PC-3 (cell line): ENCODE results near the gene PABPC1L. TPM values are rescaled to one million over a fixed set of nuclear protein-coding genes. Genes with fewer than 3 reads are reported as not detected.
"Not testable (repeated sequence)": the region's sequence is repeated elsewhere in the genome, so short reads cannot be mapped to it uniquely, and the experiment has no call there.

Experiments used
- ATAC-seq: fragments of 200-7000 bp; cut with Tn5 transposase; 2 replicates; pipeline ENCODE4 v1.9.1; 2020; ENCODE audit warnings: mild to moderate bottlenecking, moderate library complexity
- BruUV-seq: library from RNA; stranded (reverse); fragments of 400-500 nt; replicated peaks from 2 replicates; lab custom pipeline; 2021; lab: Mats Ljungman, UMichigan
- CTCF ChIA-PET: fragments of 300-600 bp; sonication (Branson Sonifier 250); formaldehyde crosslinking; loops from one replicate; lab custom pipeline; 2022; ENCODE audit warnings: antibody characterized with exemption; lab: Charles Lee
- POLR2A ChIA-PET: fragments of 300-600 bp; sonication (Branson Sonifier 250); formaldehyde crosslinking; loops from one replicate; lab custom pipeline; 2022; ENCODE audit warnings: antibody characterized with exemption; ENCODE audit not compliant: unreplicated experiment; lab: Charles Lee
- DNase-seq: peaks from one replicate; pipeline ENCODE4 v3.0.0-alpha.2; 2015
- H2AFZ ChIP-seq: fragments of 300-600 bp; sonication (generic); 2 replicates; pipeline ENCODE4 v1.6.0; 2016; ENCODE audit warnings: antibody characterized with exemption, low read length
- H3F3A ChIP-seq: fragments of 300-600 bp; sonication (generic); one replicate; pipeline ENCODE4 v1.6.0; 2017; ENCODE audit warnings: antibody characterized with exemption, low read length, control low read depth, mild to moderate bottlenecking; ENCODE audit not compliant: unreplicated experiment
- H3K27ac ChIP-seq: fragments of 300-600 bp; sonication (generic); 2 replicates; pipeline ENCODE4 v1.5.1; 2016; ENCODE audit warnings: mild to moderate bottlenecking, low read length
- H3K27me3 ChIP-seq: fragments of 300-600 bp; sonication (generic); 2 replicates; pipeline ENCODE4 v1.6.1; 2016; ENCODE audit warnings: low read length, mixed read lengths
- H3K36me3 ChIP-seq: fragments of 300-600 bp; sonication (generic); 2 replicates; pipeline ENCODE4 v1.6.1; 2016; ENCODE audit warnings: low read depth, mixed run types, low read length, mixed read lengths
- H3K4me1 ChIP-seq: fragments of 300-600 bp; sonication (generic); 2 replicates; pipeline ENCODE4 v1.5.1; 2016; ENCODE audit warnings: low read length; ENCODE audit not compliant: insufficient read depth
- H3K4me2 ChIP-seq: fragments of 300-600 bp; sonication (generic); 2 replicates; pipeline ENCODE4 v1.6.0; 2016; ENCODE audit warnings: low read length
- H3K4me3 ChIP-seq: fragments of 300-600 bp; sonication (generic); 2 replicates; pipeline ENCODE4 v1.5.1; 2016; ENCODE audit warnings: mild to moderate bottlenecking, low read length, mixed read lengths
- H3K79me2 ChIP-seq: fragments of 300-600 bp; sonication (generic); 2 replicates; pipeline ENCODE4 v1.6.1; 2017; ENCODE audit warnings: low read length, mixed read lengths
- H3K9ac ChIP-seq: fragments of 300-600 bp; sonication (generic); 2 replicates; pipeline ENCODE4 v1.6.0; 2016; ENCODE audit warnings: mild to moderate bottlenecking, low read length
- H3K9me2 ChIP-seq: fragments of 300-600 bp; sonication (generic); replicated peaks from 2 replicates; pipeline ENCODE4 v1.6.1; 2016; ENCODE audit warnings: mixed run types, low read length, mixed read lengths
- H3K9me3 ChIP-seq: fragments of 300-600 bp; sonication (generic); 2 replicates; pipeline ENCODE4 v1.6.1; 2016; ENCODE audit warnings: low read length, mixed read lengths
- H4K20me1 ChIP-seq: fragments of 300-600 bp; sonication (generic); 2 replicates; pipeline ENCODE4 v1.6.1; 2016; ENCODE audit warnings: low read length, mixed read lengths
- CTCF ChIP-seq: fragments of 300-600 bp; sonication (generic); conservative IDR thresholded peaks from 2 replicates; pipeline ENCODE4 v1.5.1; 2017; ENCODE audit warnings: antibody characterized with exemption, low read depth, mild to moderate bottlenecking, low read length
- EZH2 ChIP-seq: fragments of 300-600 bp; sonication (generic); IDR thresholded peaks from one replicate; pipeline ENCODE4 v1.6.1; 2017; ENCODE audit warnings: antibody characterized with exemption, mild to moderate bottlenecking, low read length; ENCODE audit not compliant: unreplicated experiment
- EZH2phosphoT487 ChIP-seq: fragments of 300-600 bp; sonication (generic); IDR thresholded peaks from 2 replicates; pipeline ENCODE4 v1.6.1; 2018; ENCODE audit warnings: mild to moderate bottlenecking, antibody characterized with exemption, low read length, borderline replicate concordance
- intact Hi-C: fragments of 100-400 bp; cut with micrococcal nuclease; formaldehyde crosslinking; loops from 2 replicates; pipeline ENCODE4 v1.9.0; 2023
- total RNA-seq: library from RNA; depleted of rRNA; stranded (reverse); fragments of >200 nt; gene quantifications from 2 replicates; pipeline ENCODE4 v1.2.3, GENCODE V29; 2014

Gene PABPC1L
- total RNA-seq, 1 experiment from 2014 or later: 32.0 TPM

GRCh38 chr20:44862286-44862685 lies 47.6 kb upstream of the PABPC1L start:
- H3K4me1 ChIP-seq: peaks cover 4% of the 10 kb centered on the region; the same call in 1 of the 2 replicates
- no peak overlapping the region for H3K4me3 ChIP-seq
- no peaks in the 10 kb centered on the region for H3K9me3 ChIP-seq
- TF ChIP-seq CTCF (no peak), EZH2phosphoT487 (no peak), EZH2 (no peak)
- no peaks in the 10 kb centered on the region for H3K79me2 ChIP-seq
- ATAC-seq: no peak
- CTCF ChIA-PET: no interaction called here
- H3K27ac ChIP-seq: no peak overlapping the region
- DNase-seq: no peak
- H3K36me3 ChIP-seq: no peaks in the 10 kb centered on the region
- intact Hi-C loops: no loop called here
- no peak overlapping the region for H3K9ac ChIP-seq
- no peaks in the 10 kb centered on the region for H4K20me1 ChIP-seq
- no peaks in the 10 kb centered on the region for H3K27me3 ChIP-seq
- no peak overlapping the region for H3K4me2 ChIP-seq
- H3F3A ChIP-seq: no peaks in the 10 kb centered on the region
- POLR2A ChIA-PET: no interaction called here
- no TSS peak for BruUV-seq
- H3K9me2 ChIP-seq: no peaks in the 10 kb centered on the region
- no peak overlapping the region for H2AFZ ChIP-seq

- POLR2A ChIA-PET, H4K20me1 ChIP-seq: not testable (repeated sequence)
Observed at GRCh38 chr20:44863365-44864084, 46.3 kb upstream of the PABPC1L start.

GRCh38 chr20:44864493-44864892 lies 45.4 kb upstream of the PABPC1L start:
- H3K27ac ChIP-seq, POLR2A ChIA-PET, H3K4me1 ChIP-seq, BruUV-seq, H3K9me2 ChIP-seq, H3K9me3 ChIP-seq, H3K27me3 ChIP-seq, DNase-seq, H3K36me3 ChIP-seq, CTCF ChIA-PET, H3K4me3 ChIP-seq, H3K4me2 ChIP-seq, H3F3A ChIP-seq, H2AFZ ChIP-seq, H3K9ac ChIP-seq, H3K79me2 ChIP-seq, H4K20me1 ChIP-seq, intact Hi-C loops, ATAC-seq: not testable (repeated sequence)

More at GRCh38 chr20:44863365-44864084, 46.3 kb upstream of the PABPC1L start:
- H3K4me3 ChIP-seq, H3F3A ChIP-seq, H2AFZ ChIP-seq, BruUV-seq, H3K9me2 ChIP-seq, H3K9me3 ChIP-seq, H3K4me1 ChIP-seq, intact Hi-C loops, H3K27ac ChIP-seq, DNase-seq, H3K36me3 ChIP-seq, H3K4me2 ChIP-seq, ATAC-seq, H3K9ac ChIP-seq, H3K27me3 ChIP-seq, H3K79me2 ChIP-seq: not testable (repeated sequence)
- CTCF ChIA-PET: interaction anchor here (0.7 kb wide), 1 partner anchor 13 kb away, joined by 3 read pairs; no protein-coding TSS in a partner anchor
